Hematopoietic multipotent progenitor cell treated with erythropoietin and hydrocortisone succinate and interleukin-3 and kit ligand, for 8 days (in vitro differentiated cells): Measurements from ENCODE around the gene IFI44.

Experiments
- DNase-seq: peaks from one replicate; pipeline ENCODE4 v3.0.0-alpha.2; 2015

The IFI44 gene

GRCh38 chr1:78712467-78713051, 62.9 kb downstream of the IFI44 start:
- no peak for DNase-seq

GRCh38 chr1:78713297-78713696, 63.7 kb downstream of the IFI44 start:
- DNase-seq, result no peak
